ENCODE data around the gene SLC6A19.
A peak's percentile ranks its signal among the peaks of the same experiment; 100 is the strongest.

SLC6A19 gene

DNA sequence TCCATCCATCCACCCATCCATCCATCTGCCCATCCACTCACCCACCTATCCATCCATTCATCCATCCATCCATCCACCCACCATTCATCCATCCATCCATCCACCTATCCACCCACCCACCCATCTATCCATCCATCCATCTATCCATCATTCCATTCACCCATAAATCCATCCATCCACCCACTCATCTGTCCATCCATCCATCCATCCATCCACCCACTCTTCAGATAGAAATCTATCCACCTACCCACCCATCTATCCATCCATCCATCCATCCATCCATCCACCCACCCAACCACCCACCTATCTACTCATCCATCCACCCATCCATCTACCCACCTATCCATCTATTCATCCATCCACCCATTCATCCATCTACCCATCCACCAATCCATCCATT is 35.0 kb upstream of the SLC6A19 start:
- no peak for DNase-seq (ENCODE audit: low read depth)

DNA sequence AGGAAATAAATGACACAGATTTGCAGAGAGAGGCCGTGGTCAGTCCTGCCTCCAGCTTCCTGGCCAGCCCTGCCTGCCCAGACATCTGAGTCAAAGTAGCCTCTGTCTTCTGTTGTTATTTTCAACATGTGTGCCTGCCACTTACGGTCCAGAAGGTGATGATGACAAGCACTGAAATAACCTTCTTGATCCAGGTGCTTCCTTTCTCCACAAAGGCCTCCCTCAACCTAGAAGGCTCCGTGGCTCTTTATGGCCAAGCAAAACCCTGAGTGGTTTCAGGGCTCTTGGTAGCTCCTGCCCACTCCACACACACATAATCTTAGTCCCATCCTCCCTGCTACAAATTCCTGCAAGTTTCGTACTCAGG is 34.1 kb upstream of the SLC6A19 start:
- no peak for DNase-seq (ENCODE audit: low read depth)

DNA sequence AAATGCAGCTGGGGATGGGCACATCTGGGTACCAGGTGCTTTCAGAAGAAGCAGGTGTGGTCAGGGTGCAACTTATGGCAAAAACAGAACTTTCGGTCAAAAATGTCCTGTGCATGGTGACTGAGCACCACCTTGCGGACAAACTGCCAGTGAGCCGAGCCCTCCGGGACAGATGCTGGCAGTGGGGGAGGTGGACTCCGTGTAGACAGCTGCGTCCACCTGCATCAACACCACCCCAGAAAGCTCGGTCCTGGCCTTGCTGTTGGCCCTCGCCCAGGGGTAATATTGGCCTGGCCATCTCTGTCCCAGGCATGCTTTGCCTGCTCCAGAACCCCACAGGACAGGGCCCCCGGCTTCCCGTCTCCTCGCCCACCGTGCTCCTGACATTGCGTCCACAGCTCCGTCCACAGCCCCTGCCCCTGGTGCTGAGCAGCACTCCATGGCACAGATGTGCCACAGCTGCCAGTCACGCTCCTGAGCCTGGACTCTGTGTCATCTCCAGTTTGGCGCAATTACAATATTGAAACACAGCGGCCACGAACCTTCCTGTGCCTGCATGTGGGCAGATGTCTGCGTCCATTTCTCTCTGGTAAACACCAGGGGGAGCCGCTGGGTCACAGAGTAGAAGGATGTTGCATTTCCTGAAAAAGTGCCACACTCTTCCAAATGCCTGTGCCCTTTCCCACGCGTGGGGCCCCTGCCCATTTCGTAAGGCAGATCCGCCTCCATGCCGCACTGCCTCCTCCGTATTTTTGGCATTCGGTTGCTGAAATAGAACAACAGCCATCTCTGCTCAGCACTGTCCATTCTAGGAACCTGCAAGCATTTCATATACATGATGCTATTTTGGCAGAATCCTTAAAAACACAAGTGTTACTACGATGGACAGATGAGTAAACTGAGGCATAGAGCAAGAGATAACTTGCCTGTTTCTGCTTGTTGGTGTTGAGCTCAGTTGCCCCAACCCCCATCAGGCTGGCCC is 33.4 kb upstream of the SLC6A19 start:
- peak; percentile 62 for DNase-seq (ENCODE audit: low read depth)

DNA sequence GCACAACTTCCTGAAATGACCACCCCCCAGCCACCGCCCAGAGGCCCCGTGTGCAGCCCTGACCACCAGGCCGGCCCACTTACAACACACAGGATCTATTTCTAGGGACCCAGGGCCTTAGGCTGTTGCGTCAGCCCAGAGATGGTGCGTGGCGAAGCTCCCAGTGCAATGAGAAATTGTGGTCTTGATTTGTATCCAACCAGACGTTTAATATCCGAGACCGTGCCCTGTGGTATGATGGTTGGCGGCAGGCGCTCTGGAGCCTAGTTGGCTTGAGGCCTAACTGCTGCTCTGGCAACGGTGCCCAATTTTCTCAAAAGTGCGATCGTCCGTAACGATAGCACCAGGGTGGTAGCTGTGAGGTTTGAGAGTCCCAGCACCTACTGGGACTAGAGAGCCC is 32.6 kb upstream of the SLC6A19 start:
- DNase-seq (ENCODE audit: low read depth), result no peak

DNA sequence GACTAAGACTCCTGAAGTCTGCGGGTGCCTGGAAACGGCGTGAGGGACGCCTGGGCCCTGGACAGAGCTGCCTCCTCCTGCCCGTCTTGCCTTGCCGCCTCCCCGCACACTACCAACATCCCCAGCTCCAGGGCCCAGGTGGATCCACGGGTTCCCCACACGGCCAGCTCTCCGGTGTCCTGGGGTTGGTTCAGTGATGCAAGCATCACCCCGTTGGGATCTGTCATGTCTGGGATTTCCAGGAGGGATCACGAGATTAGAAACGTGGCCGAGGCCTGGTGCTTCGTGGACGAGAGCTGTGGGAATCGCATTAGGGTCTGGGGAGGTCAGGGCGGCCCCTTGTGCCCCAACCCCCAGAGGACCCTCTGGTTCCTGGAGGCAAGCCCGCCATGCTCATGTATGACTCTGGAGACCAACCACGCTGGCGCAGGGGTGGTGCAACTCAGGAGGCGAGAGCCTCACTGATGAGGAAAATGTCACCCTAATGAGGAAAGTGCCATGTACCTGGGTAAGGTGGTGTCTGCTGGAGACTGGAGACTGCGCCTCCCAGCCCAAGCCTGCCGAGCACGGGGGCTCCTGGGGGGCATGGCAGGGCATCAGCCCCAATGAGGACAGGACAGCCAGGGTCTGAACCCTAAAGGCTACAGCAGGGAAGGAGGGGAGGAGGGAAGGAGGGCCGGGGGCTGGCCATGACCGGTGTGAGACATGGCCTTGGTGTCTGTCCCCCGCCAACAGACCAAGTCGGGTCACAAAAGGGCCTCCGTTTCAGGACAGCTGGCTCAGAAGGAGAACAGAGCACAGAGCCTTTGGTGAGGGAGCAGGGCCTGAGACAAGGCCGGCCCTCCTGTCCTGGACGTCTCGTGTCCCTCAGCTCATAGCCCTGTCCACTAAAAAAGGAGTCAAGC is 31.9 kb upstream of the SLC6A19 start:
- no peak for DNase-seq (ENCODE audit: low read depth)

DNA sequence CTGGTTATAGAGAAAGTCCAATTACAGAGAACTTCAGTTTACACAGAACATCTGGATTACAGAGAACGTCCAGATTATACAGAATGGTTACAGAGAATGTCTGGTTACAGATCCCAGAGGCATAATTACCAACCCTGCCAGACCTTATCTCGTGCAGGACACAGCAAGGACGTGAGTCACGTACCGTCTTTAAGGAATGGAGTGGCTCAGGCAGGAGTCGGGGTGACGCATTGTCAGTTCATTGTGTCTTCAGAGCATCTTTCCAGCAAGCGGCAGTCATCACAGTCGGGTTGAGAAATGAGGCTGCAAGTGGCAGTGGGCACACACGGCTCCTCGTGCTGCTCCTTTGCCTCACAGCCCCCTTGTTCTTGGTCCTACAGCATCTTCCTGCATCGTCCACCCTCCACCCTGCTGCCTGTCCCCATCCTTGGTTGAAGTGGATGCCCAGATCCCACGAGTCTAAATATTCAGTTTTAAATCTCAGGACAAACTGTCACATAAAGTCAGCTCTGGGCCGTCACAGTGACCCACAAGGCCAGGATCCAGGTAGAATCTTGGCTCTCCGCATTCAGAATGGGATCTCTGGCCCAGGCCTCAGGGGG is 30.0 kb upstream of the SLC6A19 start:
- DNase-seq (ENCODE audit: low read depth), result no peak

DNA sequence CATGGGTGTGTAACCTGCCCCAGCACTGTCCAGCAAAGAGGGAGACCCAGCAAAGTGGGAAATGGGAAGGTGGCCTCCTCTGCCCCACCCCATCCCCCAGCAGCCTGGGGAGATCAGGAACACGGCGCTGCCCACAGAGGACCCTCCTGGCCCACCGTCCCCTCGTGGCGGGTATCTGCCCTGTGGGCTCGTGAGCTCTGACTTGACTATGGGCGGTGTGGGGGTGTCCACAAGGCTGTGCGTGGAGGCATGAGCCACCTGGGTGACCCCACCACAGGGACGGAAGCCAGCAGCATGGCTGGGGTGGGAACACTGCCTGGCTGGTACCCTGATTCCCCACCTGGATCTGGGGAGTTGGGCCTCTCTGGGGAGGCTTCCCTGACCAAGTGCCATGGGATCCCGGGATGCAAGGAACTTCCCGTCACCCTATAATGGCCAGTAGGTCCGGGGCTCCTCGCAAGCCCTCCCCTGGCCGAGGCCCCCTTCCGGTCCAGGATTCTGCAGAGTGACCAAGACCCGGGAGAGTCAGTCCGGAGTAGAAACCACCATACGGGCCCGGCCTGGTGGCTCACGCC is 29.3 kb upstream of the SLC6A19 start:
- DNase-seq (ENCODE audit: low read depth), result no peak

DNA sequence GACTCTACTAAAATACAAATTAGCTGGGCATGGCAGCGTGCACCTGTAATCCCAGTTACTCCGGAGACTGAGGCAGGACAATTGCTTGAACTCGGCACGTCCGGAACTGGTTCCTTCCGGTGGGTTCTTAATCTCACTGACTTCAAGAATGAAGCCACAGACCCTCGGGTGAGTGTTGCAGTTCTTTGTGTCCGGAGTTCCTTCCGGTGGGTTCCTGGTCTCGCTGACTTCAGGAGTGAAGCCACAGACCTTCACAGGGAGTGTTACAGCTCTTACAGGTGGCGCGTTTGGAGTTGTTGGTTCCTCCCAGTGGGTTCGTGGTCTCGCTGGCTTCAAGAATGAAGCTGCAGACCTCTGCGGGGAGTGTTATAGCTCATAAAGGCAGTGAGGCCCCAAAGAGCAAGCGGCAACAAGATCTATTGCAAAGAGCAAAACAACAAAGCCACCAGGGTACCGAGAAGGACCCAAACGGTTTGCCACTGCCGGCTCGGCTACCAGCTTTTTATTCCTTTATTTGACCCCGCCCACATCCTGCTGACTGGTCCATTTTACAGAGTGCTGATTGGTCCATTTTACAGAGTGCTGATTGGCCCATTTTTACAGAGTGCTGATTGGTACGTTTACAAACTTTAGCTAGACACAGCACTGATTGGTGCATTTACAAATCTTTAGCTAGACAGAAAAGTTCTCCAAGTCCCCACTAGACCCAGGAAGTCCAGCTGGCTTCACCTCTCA is 28.6 kb upstream of the SLC6A19 start:
- no peak for DNase-seq (ENCODE audit: low read depth)

DNA sequence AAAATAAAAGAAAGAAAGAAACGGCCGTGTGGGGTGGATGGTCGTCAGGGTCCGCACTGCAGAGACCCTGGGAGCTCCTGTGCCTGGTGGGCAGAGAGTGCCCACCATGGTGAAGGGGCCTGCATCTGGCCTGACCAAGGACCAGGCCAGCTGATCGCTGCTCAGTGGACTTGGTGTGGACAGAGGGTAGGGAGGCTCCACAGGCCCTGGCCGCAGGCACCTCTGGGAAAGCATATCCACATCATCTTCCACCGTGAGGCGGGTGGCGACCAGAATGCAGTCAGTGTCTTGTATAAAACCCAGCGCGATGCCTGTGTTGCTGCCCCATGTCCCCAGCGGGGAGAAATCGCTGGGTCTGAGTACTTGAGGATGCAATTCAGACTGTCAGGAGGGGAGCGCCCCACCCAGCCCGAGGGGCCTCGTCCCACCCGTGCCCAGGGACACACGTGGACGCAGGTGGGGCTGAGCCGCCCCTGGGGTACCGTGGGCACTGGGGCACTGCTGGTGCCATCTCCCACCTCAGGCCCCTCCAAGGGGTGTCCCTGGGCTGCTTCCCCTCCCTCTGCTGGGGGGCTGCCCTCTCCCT is 27.8 kb upstream of the SLC6A19 start:
- DNase-seq (ENCODE audit: low read depth), result no peak

DNA sequence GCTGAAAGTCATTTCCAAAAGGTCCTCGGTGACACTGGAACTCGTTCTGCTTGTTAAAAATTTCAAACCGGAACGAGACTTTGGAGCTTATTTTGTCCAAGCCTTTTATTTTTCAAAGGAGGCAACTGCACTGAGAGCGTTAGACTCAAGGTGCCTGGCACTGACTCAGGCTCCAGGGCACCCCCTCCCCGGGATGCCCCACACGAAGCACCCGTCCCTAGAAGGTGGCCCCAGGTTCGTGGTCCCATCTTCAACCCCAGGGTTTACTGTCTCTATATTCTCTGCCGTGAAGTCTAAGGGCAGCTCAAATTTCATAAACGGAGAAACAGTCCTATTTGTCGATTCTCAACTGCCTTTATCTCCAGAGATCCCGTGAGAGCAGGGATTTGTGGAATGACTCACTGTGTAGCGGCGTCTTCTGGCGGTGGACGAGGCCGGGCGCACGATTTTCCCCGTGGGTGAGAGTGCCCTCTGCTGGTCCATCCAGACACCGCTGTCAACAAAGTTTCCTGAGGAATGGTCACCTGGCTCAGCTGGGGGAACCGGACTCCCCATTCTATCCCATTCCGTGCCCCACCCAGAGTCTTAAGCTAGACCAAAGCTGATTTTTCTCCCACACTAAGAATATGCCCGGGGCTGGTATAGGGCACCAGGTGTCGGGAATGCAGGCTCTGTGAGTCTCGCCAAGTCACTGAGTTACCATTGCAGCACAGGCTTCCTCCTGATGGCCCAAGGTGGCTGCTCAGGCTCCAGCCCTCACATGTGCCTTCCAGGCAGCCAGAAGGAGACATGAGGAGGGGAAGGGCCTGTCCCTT is 27.1 kb upstream of the SLC6A19 start:
- peak; percentile 85 for DNase-seq (ENCODE audit: low read depth)

DNA sequence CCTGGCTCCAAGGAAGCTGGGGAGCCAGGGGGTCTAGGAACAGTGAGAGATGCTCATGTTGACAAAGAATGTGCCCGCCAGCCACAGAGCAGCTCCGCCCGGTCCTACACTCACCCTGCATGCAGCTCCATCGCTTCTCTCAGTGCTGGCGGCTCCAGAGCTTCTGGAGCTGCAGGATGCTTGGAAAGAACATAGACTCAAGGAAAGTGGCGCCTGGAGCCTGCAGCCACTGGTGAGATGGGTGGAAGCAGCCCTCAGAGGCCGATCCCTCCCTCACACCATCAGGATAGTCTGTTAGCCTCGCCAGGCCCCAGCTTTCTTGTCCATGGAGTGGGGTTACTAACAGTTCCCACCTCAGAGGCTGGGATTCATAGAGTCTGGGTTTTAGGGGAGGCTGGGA is 26.4 kb upstream of the SLC6A19 start:
- DNase-seq (ENCODE audit: low read depth), result no peak

DNA sequence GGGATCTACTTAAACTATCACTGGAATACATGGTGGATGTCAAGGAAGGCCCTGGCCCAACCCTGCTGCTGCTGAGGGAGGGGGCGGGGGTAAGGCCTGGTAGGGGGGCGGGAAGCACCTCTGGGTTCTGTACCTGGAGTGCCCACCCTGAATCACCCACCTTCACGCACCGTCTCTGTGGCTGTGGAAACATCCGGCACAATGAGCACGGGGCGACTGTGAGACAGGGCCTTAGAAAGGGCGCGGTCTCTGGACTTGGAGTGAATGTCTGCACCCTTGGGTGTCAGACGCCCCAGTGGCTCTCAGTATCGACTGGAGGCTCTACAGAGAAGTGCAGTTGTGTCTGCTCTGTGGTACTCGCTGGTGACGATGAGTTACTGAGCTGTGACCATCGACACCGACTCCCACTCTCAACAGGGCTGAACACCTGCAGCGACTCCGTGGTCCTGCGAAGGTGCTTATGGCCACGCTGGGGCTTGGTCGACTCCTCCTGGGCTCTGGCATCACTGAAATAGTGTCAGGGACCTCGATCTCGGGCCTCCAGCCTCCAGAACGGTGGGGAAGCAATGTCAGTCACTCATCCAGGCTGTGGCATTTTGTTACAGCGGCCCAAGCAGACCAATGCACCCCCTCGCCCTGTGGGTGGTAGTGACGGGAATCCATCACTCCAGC is 25.5 kb upstream of the SLC6A19 start:
- no peak for DNase-seq (ENCODE audit: low read depth)

DNA sequence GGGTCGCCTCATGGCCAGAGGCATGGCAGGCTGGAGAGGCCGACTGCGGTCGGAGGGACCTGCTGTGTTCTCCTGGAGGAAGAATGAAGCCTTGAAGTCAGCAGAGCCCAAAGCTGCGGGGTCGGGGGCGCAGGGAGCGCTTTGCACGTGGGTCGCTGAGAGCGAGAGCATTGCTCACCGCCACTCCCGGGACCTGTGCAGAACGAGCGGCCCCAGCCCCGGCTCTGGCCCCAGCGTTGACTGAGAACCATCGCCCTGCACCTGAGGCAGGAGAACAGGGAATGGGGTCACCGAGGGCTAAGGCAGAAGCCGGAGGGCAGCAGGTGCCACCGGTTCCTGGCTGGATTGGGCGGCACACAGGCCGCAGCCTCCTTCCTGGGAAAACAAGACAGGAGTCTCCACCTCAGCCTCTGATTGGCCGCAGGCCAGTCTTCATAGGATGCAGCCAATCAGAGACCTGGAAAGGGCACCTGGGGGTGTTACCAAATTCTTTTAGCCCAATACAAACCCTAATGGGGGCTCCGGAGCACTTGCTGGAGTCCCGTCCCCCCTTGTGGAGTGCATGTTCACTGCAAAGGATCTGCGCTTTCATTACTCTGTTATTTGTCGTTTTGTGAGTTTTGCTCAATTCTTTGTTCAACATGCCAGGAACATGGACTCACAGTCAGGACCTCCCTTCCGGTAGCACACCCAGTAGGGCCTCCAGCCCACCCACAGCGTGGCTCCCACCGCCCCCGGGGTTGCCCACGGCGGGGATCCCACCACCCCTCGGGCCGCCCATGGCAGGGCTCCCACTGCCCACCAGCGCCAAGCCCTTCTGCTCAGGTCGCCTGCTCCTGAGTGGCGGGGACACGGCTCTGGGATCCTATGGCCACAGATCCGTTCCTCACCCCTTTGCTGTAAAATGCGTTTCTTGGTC is 24.7 kb upstream of the SLC6A19 start:
- DNase-seq (ENCODE audit: low read depth), result no peak

DNA sequence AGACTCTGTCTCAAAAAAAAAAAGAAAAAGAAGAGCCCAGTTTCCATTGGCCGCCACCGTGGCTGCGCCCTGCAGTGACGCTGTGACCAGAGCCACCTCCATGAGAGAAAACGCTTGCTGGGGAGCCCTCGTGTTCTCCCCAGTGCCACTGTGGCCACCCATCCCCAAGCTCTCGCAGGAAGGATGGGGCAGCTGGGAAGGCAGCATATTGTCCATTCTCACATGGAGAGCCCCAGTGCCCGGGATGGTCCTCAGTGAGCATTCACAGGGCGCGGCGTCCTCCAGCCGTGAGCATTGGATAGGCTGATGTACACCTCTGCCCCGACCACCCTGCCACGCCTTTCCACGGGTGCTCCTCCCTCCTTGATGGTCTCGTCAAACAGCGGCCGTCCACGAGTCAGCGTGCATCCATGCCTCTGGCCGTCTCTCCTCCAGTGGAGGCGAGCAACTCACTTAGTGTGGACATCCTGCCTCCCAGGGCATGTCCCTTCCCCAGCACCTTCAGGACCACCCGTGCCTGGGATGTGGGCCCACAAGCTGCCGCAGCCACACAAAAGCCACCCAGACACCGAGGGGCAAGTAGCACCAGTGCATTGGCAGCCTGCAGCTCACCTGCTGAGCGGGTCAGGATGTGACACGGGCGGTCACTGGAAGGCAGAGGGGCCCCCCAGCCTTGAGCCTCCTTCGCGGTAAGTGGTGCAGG is 23.4 kb upstream of the SLC6A19 start:
- DNase-seq (ENCODE audit: low read depth), result no peak

DNA sequence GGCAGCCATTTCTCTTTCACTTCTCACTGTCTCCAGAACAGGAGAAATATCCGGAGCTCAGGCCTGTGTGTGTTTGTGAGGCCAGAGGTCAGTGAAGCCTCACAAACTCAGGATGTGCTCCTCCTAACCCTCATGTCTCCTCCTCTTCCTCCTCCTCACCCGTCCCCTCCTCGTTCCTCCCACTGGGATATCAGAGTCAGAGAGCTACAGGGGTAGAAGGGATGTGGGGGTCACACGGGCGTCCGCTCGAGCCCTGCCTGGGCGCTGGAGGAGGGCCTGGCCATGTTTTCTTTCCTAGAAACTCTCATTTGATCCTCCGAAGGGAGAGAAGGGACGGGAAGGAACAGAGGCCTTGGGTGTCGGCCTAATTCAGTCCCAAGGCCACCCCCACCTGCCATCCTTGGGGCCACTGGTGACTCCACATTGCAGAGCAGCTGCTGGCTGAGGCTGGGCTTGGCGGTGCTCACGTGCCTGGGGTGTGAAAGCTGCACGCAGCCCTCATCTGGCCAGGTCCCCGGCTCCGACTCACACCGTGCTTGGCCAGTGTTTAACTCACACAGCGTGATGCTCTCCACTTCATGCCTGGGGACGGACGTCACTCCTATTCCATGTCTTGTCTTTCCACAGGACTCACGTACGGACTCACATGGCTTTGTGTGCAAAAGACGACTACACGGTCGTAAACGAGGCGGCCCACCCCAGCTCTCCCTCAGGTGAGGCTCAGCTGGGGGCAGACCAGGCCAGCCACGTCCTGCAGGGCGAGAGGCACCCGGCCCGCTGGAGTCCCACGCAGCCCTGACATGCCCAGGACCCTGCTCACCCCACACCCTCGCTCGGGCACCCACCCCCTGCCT is 22.6 kb upstream of the SLC6A19 start:
- no peak for DNase-seq (ENCODE audit: low read depth)

DNA sequence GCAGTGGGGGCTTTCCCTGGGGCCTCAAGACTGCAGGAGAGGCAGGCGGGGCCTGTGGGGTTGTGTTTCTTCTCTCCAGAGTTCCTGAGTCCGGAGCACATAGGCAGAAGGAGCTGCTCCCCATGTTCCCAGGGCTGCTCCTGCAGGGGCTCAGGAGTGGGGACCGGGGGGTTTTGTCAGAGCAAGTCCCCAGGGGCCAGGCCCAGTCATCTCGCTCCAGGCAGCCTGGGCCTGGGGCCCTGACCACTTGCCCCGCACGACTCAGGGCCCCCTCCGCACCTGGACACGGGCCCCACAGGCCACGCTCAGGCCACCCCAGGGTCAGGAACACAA is 22.0 kb upstream of the SLC6A19 start:
- DNase-seq (ENCODE audit: low read depth), result no peak

DNA sequence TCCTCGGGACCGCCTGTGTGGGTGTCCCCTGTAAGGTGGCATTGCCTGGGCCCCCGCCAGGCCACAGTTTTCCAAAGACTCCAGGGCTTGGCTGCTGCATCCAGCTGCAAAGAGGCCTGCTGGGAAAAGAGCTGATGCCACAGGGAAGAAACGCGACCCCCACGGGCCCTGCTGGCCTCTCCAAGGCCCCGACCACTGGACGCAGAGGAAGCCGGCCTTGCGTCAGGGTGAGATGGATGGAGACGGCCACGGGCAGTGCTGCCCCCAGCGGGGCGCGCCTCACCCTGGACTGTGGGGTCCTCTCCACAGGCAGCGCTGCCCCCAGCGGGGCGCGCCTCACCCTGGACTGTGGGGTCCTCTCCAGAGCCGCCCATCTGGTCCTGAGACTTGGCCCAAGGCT is 21.3 kb upstream of the SLC6A19 start:
- DNase-seq (ENCODE audit: low read depth), result no peak
